Stimulated activated CD4-positive, alpha-beta T cell treated with anti-CD3 and anti-CD28 coated beads, Interleukin-2, amount 100 ng/mL, for 24 hours (primary cell): ENCODE results near the gene OR8H3.
"Not testable (repeated sequence)": the region's sequence is repeated elsewhere in the genome, so short reads cannot be mapped to it uniquely, and the experiment has no call there.

Experiments
- DNase-seq, 2 donors: peaks; one replicate each; pipeline ENCODE4 v3.0.0-alpha.2; 2020

OR8H3 gene, protein sequence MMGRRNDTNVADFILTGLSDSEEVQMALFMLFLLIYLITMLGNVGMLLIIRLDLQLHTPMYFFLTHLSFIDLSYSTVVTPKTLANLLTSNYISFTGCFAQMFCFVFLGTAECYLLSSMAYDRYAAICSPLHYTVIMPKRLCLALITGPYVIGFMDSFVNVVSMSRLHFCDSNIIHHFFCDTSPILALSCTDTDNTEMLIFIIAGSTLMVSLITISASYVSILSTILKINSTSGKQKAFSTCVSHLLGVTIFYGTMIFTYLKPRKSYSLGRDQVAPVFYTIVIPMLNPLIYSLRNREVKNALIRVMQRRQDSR

DNA sequence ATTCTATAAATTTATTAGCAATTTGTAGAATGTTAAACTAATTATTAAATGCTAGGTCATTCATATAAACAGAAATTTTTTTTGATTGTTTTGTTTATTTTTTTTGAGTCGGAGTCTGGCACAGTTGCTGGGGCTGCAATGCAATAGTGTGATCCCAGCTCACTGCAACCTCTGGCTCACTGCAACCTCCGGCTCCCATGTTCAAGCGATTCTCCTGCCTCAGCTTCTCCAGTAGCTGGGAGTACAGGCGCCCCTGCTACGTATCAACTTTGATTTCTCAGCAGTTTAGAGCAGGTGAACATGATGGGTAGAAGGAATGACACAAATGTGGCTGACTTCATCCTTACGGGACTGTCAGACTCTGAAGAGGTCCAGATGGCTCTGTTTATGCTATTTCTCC lies at the start of gene OR8H3:
Gene OR8H3 (plus strand): TSS at position 301 of the 400 bp plus-strand sequence. CDS start 0 bp downstream, at position 301.
- DNase-seq, result no peak

DNA sequence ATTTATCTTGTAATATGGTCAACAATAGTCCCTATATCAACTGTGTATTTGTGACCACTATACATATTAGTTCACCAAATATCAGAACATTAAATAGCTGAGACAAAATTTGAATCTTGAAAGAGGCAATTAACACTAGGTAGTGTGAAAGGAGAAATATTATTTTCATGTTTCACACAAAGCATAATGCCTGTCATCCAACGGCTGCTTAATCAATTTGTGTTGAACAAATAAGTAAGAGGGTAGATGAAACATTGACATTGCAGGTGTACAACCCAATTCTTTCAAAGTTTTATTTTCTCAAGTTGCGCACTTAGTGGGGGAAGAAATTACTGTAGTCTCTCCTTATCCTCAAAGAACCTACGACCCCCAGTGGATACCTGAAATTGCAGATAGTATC lies 32.5 kb upstream of the OR8H3 start:
- no peak for DNase-seq

DNA sequence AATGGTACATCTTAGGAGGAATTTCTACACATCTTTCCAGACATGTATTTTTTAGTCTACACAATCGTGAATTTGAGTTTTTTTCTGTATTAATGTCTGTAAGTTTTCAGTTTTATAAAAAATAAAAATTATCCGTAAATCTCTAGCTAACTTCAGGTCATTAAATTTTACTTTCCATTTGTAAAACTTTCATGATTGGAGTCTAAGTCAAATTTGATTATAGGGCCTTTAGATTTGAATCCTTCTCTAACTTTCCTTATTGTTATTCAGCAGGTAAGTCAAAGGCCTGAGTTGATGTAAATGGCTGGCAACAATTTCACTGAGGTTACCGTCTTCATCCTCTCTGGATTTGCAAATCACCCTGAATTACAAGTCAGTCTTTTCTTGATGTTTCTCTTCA lies 29.2 kb upstream of the OR8H3 start, which contains the start of gene OR8I2:
Gene OR8I2 (plus strand): TSS at position 301 of the 400 bp plus-strand sequence. CDS start 0 bp downstream, at position 301.
- no peak for DNase-seq

DNA sequence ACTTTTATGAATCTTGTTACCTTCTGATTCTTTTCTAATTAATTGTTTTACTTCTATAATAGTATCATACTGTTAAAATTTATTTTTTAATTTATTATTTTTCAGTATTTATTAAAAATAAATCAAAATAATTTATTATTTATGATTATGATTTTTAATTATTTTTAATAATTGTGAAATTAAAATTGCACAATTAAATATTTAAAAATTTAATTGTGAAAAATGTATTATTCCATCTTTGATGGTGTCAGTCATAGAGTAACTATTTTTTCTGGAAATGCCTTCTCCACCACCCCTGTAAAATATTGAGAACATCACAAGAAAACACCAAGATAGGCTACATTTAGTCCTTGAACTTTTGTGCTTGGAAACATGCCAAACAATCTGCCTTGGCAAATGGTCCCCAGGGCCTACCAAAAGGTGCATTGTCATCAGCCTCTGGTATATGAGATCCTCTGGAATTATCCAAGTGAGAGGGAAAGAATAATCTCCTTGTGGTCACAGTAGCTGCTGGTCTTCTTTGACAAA lies 18.9 kb upstream of the OR8H3 start, which contains the start of gene OR8H2:
Gene OR8H2 (plus strand): TSS at position 478 of the 528 bp plus-strand sequence. CDS start 1,356 bp downstream, outside the sequence.
- DNase-seq, result no peak

DNA sequence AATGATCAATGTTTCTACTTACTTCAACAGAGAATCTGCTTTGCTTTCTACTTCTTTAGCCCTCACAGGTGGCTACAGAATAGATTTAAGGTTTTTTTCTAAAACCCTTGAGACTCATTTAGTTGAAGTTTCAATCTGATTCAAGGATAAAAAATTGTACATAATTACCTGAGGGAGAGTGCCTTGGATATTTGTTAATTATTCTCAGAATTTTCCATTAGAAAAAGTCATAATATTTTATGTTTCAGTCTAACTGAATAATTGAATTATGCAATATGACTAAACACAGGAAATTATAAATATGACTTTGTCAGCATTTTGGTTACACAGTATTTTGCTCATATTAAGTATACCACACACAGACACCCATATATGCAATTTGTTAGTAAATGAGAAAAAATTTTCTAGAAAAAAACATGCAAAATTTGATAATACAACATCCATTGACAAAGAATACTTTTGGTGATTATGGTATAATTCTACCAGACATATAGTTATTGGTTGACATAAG lies 18.0 kb downstream of the OR8H3 start, which contains the start of gene OR8J3:
Gene OR8J3 (minus strand): TSS at position 51 of the 511 bp plus-strand sequence. CDS start 2,483 bp downstream, outside the sequence.
- DNase-seq, result no peak

DNA sequence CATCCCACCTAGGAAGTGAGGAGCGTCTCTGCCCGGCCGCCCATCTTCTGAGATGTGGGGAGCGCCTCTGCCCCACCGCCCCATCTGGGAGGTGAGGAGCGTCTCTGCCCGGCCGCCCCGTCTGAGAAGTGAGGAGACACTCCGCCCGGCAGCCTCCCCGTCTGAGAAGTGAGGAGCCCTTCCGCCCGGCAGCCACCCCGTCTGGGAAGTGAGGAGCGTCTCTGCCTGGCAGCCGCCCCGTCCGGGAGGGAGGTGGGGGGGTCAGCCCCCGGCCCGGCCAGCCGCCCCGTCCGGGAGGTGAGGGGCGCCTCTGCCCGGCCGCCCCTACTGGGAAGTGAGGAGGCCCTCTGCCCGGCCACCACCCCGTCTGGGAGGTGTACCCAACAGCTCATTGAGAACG lies 21.5 kb downstream of the OR8H3 start:
- DNase-seq, result not testable (repeated sequence)

DNA sequence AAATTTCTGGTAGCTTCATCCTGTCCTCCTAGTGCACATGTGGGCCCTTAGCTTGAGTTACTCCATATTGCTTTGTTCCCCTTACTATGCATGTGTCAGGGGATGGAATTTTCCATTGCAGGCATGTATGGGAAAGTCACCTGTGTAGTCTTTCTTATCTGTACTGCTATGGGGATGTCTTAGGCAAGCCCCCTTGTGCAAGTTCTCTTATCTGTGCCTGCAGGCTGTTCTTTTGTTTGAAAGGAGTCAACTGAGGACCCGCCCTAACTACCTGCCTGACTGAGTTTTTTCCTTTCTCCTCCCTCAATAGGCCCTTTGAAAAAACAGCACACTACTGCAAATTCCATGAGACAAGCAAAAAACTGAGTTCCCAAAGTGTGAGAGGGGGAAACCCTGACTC lies 29.2 kb downstream of the OR8H3 start:
- no peak for DNase-seq

DNA sequence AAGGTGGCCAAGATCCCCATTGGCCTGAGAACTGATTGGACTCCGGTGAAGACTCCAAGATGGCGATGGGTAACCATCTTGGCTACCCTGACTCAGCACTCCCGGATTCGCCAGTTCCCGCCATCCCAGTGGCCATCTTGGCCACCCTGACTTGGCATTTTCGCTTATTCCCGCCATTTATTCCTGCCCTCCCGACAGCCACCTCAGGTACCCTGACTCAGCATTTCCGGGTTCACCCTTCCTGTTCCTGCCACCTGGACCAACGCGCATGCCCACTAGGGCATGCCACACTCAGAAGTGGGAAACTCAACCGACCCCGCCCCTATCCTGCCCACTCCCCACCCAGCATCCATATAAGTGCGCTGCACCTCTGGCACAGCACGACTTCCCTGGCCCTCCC lies 30.2 kb downstream of the OR8H3 start:
- no peak for DNase-seq

DNA sequence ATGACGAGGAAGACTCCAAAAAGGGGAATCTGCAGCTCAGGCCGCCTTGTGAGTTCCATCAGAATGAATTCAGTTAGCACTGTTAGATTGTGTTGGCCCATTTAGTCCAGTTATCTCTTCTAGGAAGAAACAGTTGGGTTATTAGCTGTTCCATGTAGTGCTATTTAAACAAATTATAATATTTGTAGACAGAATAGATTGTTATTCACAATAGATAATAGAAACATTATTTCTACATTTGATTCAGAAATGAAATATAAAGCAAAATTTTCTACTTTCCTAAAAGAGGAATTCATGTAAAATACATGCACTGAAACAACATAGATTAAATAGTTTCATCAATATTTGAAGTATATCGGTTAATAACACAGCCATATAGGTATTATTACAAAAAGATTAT lies 38.0 kb downstream of the OR8H3 start, which contains the start of gene OR8K5:
Gene OR8K5 (minus strand): TSS at position 101 of the 400 bp plus-strand sequence. CDS start 0 bp downstream, at position 101.
- DNase-seq, result no peak

DNA sequence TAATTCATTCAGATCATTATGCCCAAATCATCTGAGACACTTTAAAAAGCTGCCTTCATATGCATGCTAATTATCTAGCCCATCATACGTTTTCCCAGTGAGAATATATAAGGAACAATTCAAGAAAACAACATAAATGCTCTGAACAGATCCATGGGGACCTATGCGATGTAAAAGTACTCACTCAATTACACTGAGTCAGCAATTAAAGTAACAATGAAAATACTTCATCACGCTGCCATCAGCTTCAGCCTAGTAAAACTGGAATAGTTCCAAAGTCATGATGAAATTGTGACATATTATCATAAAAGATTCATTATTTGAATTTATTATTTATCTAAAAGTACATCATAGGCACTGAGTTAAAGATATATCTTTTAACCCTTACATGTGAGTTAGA lies 41.6 kb downstream of the OR8H3 start:
- no peak for DNase-seq

DNA sequence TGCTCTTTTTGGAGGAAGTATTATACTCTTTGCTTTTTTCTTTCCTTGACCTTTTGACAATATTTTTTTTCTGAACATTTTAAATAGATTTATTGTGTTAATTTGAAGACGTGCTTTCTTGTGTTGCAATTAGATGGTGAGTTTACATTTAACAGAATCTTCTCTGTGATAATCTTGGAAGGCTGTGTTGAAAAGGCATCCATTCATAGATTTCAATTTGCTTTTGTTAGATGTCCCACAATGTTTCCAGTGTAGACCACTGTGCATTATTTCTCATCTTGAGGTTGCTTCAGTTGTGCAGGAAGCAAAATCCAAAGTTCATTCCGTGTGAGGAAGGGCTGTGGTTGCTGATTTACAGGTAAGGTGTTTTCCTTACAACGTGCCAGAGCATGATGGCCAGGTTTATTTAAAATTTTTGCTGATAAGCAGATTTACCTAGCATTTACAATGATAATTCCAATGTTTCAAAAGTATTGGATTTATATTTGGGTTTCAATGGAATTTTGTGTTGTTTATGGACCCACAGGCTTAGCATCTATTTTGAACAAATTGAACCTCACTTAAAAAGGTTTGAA lies 50.2 kb downstream of the OR8H3 start:
- DNase-seq, result no peak
